ENCODE data around the gene ETV7. TPM values are rescaled to one million over a fixed set of nuclear protein-coding genes. Genes with fewer than 3 reads are reported as not detected.

The ETV7 gene
- total and polyA plus RNA-seq, 2 of the 13 experiments (the other 11 are each of a cell fraction or from before 2014, with no cell fraction given): not detected

DNA sequence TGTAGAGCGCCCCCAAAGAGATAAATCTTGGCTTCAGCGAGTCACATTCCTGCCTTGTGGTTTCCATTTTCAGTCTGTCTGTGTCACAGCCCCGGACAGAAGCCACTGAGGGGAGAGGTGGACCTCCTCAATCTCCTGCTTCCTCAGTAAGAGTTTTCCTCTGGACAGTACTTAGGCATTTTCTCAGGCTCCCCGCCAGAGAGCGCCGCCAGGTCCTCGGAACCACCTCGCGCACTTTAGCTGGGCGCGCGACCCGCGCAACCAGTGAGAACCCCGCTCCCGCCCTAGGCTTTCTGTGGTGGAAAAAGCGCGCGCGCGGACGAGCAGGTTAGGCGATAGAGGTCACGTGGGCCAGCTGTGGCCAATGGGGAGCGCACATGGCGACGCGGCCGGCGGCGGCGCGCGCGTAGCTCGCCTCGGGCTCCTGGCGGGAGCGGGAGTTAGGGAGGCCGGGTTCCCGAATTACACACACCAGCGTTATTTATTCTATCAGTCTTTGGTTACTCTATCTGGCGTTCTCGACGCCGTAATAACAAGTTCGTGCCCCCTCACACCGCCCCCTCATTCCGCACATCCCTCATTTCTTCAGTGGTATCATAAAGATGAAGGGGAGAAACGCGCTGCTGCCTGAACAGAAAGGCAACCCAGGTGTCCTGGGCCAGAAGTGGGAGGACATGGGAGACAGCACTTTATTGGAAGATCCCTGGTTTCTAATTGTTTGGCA lies 35.8 kb upstream of the ETV7 start (continued):
- TF ChIP-seq NKX3-1 (CRISPR knock-in tag; IDR thresholded peaks at IDR 0.05) (no peak), HMGXB4 (CRISPR knock-in tag; IDR thresholded peaks at IDR 0.05; ENCODE audit: borderline replicate concordance in 1 of 2, low read depth in 1 of 2) (peak; percentile 97 to 99), ZFP82 (CRISPR knock-in tag; IDR thresholded peaks at IDR 0.05; ENCODE audit: borderline replicate concordance) (no peak), PCBP2 (optimal IDR thresholded peaks at IDR 0.05; ENCODE audit: low read depth, low read length, poor library complexity, severe bottlenecking) (no peak), ZNF138 (CRISPR knock-in tag; IDR thresholded peaks at IDR 0.05; ENCODE audit: low read depth) (no peak), ZNF550 (CRISPR knock-in tag; IDR thresholded peaks at IDR 0.05; ENCODE audit: borderline replicate concordance) (no peak), HHEX (CRISPR knock-in tag; IDR thresholded peaks at IDR 0.05) (no peak), ZC3H4 (CRISPR knock-in tag; IDR thresholded peaks at IDR 0.05; ENCODE audit: borderline replicate concordance) (no peak), CHCHD3 (CRISPR knock-in tag; IDR thresholded peaks at IDR 0.05) (no peak)

DNA sequence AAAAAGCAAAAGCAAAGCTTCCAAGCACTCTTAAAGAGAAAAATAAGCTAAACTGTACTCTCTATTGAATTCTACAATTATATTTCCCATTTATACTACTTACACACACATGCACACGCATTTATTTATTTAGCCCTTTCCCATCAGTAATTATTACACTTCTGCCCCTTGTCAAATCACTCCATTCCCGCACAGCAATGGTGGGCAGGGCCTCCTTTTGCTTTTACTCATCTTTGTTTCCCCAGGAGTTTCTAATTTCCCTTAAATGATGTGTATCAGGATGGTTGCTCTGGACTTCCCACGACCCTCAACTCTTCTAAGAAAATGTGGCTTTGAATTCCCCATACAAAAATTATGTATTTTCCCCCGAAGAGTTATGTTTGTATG lies 35.2 kb upstream of the ETV7 start:
- no peak for ATAC-seq
- no peak for DNase-seq (ENCODE audit: low spot score)
- peaks cover 0 to 4% of the 10 kb centered on the region in 2 experiments; a peak in 1 of 5 replicates for H3K27me3 ChIP-seq (ENCODE audit: control insufficient read depth in 1 of 2, insufficient read depth in 2 of 2, low read length in 2 of 2)
- H2AFZ ChIP-seq (ENCODE audit: low read length): peak overlapping the region; percentile 80
- H3K79me2 ChIP-seq (ENCODE audit: insufficient read depth, low read length): no peaks in the 10 kb centered on the region
- no peak for FAIRE-seq
- no peak overlapping the region for H3K27ac ChIP-seq (ENCODE audit: extremely low read length, insufficient read depth, low read length)
- no peaks in the 10 kb centered on the region for H3K36me3 ChIP-seq (replicated peaks in 1 of 2; ENCODE audit: control insufficient read depth in 1 of 2, insufficient read depth in 2 of 2, low read length in 2 of 2)
- POLR2A ChIA-PET: interaction anchor here (0.7 to 2.8 kb wide), 14 partner anchors 12 to 292 kb away, joined by 3 to 23 read pairs (median 6); partner anchors contain the start of genes MAPK13 and SRSF3
- in situ Hi-C loops (cut with HindIII; ENCODE audit: extremely low pct_ligation_motif_present, low pct_unique_long_range_greater_than_20kb) (no loop called here), intact Hi-C loops (cut with micrococcal nuclease; ENCODE audit: unreplicated experiment) (loop anchor here (1.0 to 5.0 kb wide), 4 partner anchors 22 to 337 kb away; partner anchors contain the start of genes SRSF3 and STK38)
- TF ChIP-seq HNF1B (CRISPR knock-in tag; IDR thresholded peaks at IDR 0.05): no peak
- 0 out of 2 replicates have a peak, but pooled peaks have one; percentile 5 for TF ChIP-seq DNMT3B (CRISPR knock-in tag; conservative IDR thresholded peaks at IDR 0.05)
- peak; percentile 12; the same call in 1 of the 2 replicates for TF ChIP-seq FOXJ3 (CRISPR knock-in tag; IDR thresholded peaks at IDR 0.05; ENCODE audit: borderline replicate concordance)
- no peaks in the 10 kb centered on the region for H4K20me1 ChIP-seq (ENCODE audit: insufficient read depth, low read length)
- WGBS (ENCODE audit: low lambda C conversion rate): 2% methylated on average over 4 of the region's 4 CpGs
- peak overlapping the region; percentile 43 to 71 (median 43) for H3K4me3 ChIP-seq (replicated peaks in 1 of 3; ENCODE audit: insufficient read depth in 1 of 3, low read depth in 2 of 3, low read length in 3 of 3)
- BruUV-seq (replicated peaks): no TSS peak
- peak overlapping the region; percentile 97 for H3K4me2 ChIP-seq (ENCODE audit: low read depth, low read length)
- H3K9me3 ChIP-seq (ENCODE audit: low read length): no peaks in the 10 kb centered on the region
- CTCF ChIA-PET (ENCODE audit: low intra/inter-chr PET ratio, low total read pairs): interaction anchor here (1.2 to 1.8 kb wide), 3 partner anchors 21 to 157 kb away, joined by 3 to 13 read pairs (median 4); partner anchors contain the start of genes KCTD20 and PXT1
- peak overlapping the region; percentile 50; the same call in 1 of the 2 replicates for H3K9ac ChIP-seq (ENCODE audit: insufficient read depth, low read depth, low read length)
- peaks cover 36% of the 10 kb centered on the region for H3K4me1 ChIP-seq (ENCODE audit: insufficient read depth, low read length)
